Measurements from ENCODE around the gene PAPOLA. TPM values are rescaled to one million over a fixed set of nuclear protein-coding genes. Genes with fewer than 3 reads are reported as not detected.

Gene PAPOLA
- total RNA-seq, 6 experiments from 2014 or later: 68.0 to 102 (median 88.1) TPM

- 74% methylated on average over 9 of the region's 9 CpGs for WGBS (ENCODE audit: insufficient coverage, low coverage, low lambda C conversion rate, missing lambda C conversion rate)
- H3K4me1 ChIP-seq: no peaks in the 10 kb centered on the region
- no peaks in the 10 kb centered on the region for H3K36me3 ChIP-seq
- no peak for ATAC-seq
- intact Hi-C loops (cut with DNase I): no loop called here
- no peak for TF ChIP-seq CTCF (IDR thresholded peaks at IDR 0.05)
- no peak for TF ChIP-seq POLR2A (IDR thresholded peaks at IDR 0.05)
- peaks cover 0 to 14% of the 10 kb centered on the region in 2 donors for H3K27me3 ChIP-seq
- no peaks in the 10 kb centered on the region for H3K9me3 ChIP-seq
- no peak overlapping the region for H3K27ac ChIP-seq
- DNase-seq: no peak
- no peak overlapping the region for H3K4me3 ChIP-seq
Observed at GRCh38 chr14:96590190-96590864, 88.1 kb downstream of the PAPOLA start.

DNA sequence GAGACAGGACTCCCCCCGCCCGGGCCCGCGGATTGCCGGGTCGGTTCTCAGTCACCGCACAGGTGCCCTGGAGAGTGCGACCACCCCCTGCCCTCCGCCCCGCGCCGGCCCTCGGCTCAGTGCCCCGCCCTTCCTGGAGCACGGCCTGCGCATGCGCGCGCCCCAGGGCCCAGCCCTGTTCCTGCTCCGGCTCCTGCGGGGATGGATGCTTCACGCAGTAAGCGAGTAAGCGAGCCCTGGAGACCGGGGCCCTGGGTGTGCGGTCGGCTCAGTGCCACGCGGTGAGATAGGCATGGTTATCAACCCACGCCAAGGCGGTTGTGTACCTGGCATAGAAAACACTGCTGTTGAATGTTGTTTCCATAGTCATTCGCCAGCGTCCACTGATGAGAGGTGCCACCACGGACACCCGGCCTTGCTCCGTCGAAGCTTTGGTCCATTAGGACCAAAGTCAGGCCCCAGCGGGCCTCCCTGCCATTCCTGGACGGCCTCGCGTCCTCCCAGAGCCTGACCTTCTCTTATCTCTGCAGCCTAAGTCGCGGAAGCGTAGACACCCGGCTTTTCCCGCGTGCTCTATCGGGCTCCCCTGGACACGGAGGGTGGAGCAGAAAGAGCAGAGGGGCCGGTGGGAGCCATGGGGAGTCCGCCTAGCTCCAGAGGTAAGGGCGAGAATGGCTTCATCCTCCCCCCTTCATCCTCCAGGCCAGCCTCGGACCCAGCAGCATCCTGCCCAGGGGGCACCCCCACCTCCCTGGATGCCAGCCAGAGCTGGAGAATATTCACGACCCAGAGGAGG lies 90.6 kb downstream of the PAPOLA start:
- Histone ChIP-seq H3K27ac (no peak overlapping the region), H3K27me3 (peaks cover 0 to 14% of the 10 kb centered on the region in 2 donors), H3K4me1 (no peaks in the 10 kb centered on the region), H3K9me3 (no peaks in the 10 kb centered on the region), H3K36me3 (no peaks in the 10 kb centered on the region), H3K4me3 (peak overlapping the region in 1 of 3 donors; percentile 3)
- TF ChIP-seq CTCF (IDR thresholded peaks at IDR 0.05) (no peak), POLR2A (IDR thresholded peaks at IDR 0.05) (no peak)
- ATAC-seq (peak; percentile 45 to 59 (median 48)), DNase-seq (peak in 1 of 3 donors; percentile 36)
- WGBS (ENCODE audit: insufficient coverage, low coverage, low lambda C conversion rate, missing lambda C conversion rate): 14% methylated on average over 18 of the region's 54 CpGs
- intact Hi-C loops (cut with DNase I): no loop called here

GRCh38 chr14:96594961-96595360 lies 92.8 kb downstream of the PAPOLA start:
- DNase-seq (no peak), ATAC-seq (no peak)
- WGBS (ENCODE audit: insufficient coverage, low coverage, low lambda C conversion rate, missing lambda C conversion rate): 56% methylated on average over 3 of the region's 6 CpGs
- Histone ChIP-seq H3K4me1 (no peaks in the 10 kb centered on the region), H3K27ac (no peak overlapping the region), H3K36me3 (no peaks in the 10 kb centered on the region), H3K4me3 (no peak overlapping the region), H3K9me3 (no peaks in the 10 kb centered on the region), H3K27me3 (peaks cover 0 to 14% of the 10 kb centered on the region in 2 donors)
- TF ChIP-seq CTCF (IDR thresholded peaks at IDR 0.05) (no peak), POLR2A (IDR thresholded peaks at IDR 0.05) (no peak)
- intact Hi-C loops (cut with DNase I): no loop called here

DNA sequence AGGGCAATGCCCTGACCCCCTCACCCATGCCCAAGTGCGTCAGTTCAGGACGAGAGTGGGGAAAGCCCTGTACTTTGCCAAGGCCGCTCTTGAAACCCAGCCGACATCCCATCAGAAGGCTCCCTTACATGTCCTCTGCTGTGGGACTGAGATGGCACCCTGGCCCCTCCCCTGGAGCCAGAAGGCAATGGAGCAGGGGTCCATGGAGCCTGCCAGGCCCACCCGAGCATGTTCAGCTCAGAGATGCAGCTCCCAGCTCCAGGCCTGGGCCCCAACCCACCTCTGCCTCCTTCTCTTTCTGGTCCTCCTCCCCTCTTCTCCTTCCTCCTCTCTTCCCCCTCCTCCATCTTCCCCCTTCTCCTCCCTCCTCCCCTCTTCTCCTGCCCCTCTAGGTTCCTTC lies 95.5 kb downstream of the PAPOLA start:
- Histone ChIP-seq H3K27me3 (peaks cover 0 to 9% of the 10 kb centered on the region in 2 donors), H3K4me3 (no peak overlapping the region), H3K36me3 (no peaks in the 10 kb centered on the region), H3K27ac (no peak overlapping the region), H3K9me3 (no peaks in the 10 kb centered on the region), H3K4me1 (no peaks in the 10 kb centered on the region)
- no peak for TF ChIP-seq CTCF (IDR thresholded peaks at IDR 0.05)
- no peak for DNase-seq
- no peak for ATAC-seq
- WGBS (ENCODE audit: insufficient coverage, low coverage, low lambda C conversion rate, missing lambda C conversion rate): 58% methylated on average over 2 of the region's 5 CpGs
- intact Hi-C loops (cut with DNase I): no loop called here
